HG03095 (cell line): ENCODE results near the gene C10orf90.

Source experiments
- ATAC-seq: cut with Tn5 transposase; IDR thresholded peaks from one replicate; pipeline ENCODE4 v1.9.1; 2021; ENCODE audit warnings: moderate library complexity; ENCODE audit not compliant: unreplicated experiment

Gene C10orf90

GRCh38 chr10:126469692-126470091 lies 200.8 kb downstream of the C10orf90 start:
- no peak for ATAC-seq

DNA sequence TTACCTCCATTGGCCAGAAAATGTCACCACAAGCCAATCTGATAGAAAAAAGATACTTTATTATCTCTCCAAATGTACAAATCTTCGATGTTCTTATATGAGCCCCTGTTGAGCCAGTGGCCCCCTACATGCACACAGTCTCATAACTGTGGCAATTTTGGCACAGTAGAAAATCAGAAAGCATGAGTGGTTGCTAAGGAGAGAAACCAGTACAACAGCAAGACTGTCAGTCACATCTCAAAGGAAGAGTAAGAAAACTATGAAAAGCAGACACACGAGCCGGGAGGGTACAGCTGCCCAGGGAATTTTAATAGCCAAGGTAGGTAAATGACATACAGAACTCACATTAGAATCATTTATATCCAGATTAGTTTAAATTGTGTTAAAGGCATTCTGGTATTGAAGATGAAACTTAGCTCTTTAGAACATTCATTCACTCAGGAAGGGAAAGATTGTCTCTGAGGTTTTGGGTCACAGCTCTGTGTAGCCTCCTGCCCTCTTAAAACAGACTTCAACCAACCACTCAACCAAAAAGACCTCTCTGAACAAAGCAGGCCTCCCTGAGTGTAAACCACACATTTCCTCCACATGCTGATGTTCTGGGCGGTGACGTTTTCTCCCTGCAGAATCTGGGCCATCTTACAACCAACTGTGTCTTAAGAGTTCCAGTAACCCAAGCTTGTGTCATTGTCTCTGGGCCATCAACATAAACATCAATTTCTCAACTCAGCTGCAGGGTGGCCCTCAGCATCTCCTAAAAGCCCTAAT lies 201.4 kb downstream of the C10orf90 start:
- ATAC-seq: no peak

DNA sequence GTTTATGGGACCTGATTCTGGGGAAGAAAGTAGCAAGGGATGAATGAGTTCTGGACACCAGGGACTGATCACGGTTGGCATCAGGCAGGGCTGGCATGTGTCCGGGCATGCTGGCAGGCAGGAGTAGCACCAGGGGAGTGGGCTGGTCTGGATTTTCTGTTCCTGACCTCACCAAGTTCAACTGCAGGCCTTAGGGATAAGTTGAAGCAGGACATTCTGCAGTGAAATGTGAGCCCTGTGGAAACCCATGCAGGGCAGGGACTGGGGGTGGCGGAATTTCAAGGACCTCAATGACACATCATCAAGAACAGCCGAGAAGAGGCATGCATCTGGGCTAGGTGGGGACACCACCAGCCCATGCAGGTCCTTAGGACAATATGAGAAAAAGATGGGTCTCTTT lies 202.0 kb downstream of the C10orf90 start:
- ATAC-seq: no peak

- no peak for ATAC-seq
These were observed 204.7 kb downstream of the C10orf90 start for GRCh38 chr10:126465771-126466170.

DNA sequence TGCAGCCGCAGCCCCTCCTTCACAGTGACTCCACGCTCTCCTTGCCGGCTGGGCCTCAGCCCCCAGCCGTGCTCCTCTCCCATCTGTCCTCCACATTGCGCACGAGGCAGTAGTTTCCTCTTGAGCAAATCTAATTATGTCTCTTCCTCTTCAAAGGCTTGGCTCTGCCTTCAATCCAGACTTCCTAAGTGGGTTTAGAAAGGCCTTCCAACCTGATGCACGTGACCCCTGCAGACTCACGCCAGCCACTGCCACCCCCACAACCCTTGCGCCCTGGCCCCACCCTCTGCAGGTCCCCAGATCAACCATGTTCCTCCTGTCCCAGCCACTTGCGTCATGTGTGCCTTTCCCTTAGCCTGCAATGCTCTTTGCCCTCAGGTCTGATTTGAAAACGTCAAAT lies 207.2 kb downstream of the C10orf90 start:
- no peak for ATAC-seq

GRCh38 chr10:126461289-126461940 lies 209.1 kb downstream of the C10orf90 start:
- ATAC-seq: no peak

GRCh38 chr10:126459878-126460481 lies 210.5 kb downstream of the C10orf90 start:
- no peak for ATAC-seq

DNA sequence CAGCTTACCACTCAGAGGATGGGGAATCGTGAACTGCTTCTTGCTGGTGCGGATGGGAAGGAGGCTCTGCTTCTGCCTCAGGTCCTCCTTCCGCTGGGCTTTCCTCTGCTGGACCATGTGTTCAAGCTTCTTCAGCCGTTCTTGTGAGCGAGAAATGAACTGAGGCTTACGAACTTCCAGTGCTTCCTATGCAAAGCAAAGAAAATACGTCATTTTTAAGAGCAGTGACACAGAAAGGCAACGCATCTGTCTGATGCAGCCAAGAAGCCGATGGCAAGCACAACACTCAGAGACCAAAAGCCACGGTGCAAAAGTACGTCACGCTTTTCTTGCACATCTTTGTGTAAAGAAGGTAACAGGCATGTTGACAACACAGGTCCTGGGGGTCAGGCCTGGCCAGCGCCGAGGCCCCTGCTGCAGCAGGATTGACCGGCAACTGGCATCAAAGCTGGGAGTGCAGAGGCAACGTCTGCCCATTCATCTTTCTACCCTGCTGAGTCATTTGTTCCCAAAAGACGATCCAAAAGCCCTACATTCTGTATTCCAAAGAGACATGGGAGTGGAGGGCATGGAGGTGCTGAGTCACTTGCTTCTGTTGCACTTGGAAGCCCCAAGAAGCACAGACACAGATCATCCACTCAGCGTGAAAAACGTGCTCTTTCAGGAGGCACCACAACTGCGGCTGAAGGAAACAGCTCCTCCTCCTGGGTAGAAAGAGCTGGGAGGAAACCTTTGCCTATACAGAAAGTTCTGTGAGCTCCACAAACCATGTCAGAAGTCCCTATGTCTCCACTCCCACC lies 211.3 kb downstream of the C10orf90 start:
- ATAC-seq: no peak

- ATAC-seq: no peak
These were observed 212.0 kb downstream of the C10orf90 start for GRCh38 chr10:126458466-126458865.

DNA sequence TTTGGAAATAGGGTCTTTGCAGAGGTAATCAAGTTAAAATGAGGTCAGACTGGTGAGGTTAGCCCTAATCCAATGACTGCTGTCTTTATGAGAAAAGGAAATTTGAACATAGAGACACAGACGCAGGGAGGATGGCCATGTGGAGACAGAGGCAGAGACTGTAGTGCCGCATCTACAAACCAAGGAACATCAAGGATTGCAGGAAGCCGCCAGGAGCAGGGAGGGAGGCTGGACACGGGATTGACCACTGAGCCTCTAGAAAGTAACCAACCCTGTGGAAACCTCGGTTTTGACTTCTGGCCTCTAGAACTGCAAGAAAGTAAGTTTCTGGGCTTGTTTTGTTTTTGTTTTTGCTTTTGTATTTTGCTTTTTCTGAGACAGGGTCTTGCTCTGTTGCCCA lies 213.9 kb downstream of the C10orf90 start:
- ATAC-seq: no peak

GRCh38 chr10:126455766-126456405 lies 214.6 kb downstream of the C10orf90 start:
- ATAC-seq: no peak

DNA sequence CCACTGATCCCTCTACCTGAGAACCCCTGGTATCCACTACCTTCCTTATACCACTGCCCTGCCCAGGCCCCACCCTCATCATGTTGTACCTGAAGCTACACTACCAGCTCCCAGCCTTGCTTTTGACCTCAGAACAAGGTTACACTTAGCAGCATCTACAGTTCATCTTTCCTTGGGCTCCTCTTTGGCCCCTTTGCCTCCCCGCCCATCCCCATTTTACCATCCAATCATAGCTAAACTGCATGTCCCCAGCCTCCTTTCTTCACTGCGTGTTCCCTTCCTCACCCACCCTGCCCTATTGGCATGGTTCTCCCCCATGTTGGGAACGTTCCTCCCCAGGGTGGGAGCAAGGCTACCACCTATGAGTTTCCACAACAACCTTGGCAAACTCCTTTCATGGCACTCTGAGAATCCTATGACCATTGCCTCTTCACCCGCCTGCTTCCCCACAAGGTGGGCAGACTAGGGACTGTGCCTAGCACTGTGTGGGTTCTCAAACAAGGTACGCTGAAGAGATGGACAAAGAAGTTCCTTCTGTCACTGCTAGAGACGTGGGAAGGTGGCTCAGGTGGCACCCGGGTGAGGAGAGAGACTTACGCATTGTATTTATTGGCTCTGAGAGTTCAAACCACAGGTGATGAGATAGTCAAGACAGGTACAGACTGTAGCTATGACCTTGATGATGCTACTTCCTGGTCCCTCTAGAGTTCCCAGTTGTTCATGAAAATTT lies 215.3 kb downstream of the C10orf90 start:
- no peak for ATAC-seq

DNA sequence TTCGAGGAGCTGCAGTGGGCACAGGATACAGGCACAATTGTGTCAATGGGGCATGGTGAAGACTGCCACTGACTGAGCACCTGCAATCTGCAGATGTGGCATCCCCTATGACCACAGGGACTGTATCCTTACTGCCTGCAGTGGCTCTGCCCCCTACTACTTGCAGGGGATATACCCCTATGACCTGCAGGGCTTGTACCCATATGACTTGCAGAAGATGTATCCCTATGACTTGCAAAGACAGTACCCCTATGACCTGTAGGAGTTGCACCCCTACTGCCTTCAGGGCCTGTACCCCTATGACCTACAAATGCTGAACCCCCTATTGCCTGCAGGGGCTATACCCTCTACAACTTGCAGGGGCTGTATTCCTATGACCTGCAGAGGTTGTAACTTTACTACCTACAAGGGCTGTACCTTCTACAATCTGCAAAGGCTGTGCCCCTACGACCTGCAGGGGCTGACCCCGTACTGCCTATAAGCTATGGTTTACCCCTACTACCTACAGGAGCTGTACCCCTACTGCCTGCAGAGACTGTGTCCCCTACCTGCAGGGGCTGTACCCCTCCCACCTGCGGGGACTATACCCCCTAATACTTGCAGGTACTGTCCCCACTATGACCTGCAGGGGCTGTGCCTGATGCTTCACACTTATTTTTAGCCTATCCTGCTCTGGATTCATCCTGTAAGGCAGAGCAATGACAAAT lies 216.3 kb downstream of the C10orf90 start:
- ATAC-seq: no peak

GRCh38 chr10:126452245-126452644 lies 218.2 kb downstream of the C10orf90 start:
- no peak for ATAC-seq

GRCh38 chr10:126448091-126448490 lies 222.4 kb downstream of the C10orf90 start:
- no peak for ATAC-seq

- no peak for ATAC-seq
These were observed 230.6 kb downstream of the C10orf90 start for GRCh38 chr10:126439942-126440341.

GRCh38 chr10:126438407-126438783 lies 232.1 kb downstream of the C10orf90 start:
- ATAC-seq: no peak

DNA sequence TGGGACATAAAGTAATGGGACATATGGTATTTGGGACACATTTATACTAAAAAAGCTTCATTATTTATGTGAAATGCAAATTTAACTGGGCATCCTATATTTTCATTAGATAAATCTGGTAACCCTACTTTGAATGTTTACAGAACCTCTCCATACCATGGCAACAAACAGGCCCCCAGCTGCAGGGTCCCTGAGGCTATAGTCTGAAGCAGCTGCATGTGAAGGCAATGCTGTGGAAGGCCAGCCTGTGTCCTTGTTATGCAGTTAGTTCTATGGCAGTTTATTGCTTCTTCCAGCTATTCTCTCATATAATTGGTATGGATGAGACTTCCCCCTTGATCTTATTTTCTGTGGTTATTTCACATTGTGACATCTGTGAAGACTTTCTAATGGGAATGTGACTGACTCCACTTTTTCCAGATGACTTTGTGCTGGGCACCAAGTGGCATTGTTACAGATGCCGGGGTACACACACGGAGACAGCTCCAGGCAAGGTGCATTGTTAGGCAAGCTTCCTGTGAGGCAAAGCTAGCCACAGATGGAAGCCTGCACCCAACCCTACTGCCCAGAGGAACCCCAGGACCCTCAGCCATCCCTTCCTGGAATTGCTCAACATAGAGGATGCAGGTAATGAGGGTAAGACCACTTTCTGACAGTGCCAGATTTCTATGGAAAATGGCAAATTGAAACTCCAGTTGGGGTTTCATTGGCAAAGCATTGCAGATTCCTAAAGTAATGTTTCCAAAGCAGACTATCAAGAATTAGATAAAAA lies 232.7 kb downstream of the C10orf90 start:
- no peak for ATAC-seq

DNA sequence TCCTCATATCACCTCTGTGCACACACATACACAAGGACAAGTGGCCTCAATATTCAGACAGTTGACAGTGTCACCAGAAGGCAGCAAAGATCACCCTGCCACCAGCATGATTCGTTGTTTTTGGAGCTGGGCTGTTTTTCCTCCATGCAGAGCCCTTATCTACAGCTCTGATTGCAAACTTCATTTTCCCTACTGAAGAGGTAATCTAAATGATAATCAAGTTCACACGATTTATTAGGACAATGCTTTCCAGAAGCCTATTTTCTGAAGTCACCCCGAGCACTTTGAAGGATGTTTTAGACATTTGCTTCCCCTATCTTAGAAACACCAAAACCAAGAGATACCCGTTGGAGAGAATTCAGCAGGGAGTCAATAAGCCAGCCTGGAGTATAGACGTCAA lies 236.3 kb downstream of the C10orf90 start:
- ATAC-seq: no peak
